NCI-H2227 (cell line): ENCODE results near the gene TMPRSS6.

Experiments used
- DNase-seq: peaks from one replicate; lab custom pipeline; 2025; ENCODE audit not compliant: unreplicated experiment; lab: John Stamatoyannopoulos, UW

The TMPRSS6 gene

GRCh38 chr22:37117092-37117491 is 7.6 kb upstream of the TMPRSS6 start:
- DNase-seq: no peak

DNA sequence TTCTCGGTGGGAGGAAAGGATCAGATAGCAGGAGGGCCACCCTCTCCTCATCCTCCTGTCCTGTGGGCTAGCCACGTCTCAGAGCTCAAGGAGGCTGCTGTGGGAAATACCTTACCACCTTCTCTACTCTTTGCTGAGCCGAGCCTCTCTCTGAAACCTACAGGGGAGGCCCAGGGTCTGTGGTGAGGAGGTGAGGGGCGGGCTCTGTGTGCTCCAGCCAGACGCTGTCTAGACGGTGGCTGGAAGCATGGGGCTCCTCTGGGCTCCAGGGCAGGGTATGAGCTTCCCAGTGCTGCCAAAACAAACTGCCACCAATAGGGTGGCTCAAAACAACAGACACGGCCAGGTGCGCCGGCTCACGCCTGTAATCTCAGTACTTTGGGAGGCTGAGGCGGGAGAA is 5.5 kb upstream of the TMPRSS6 start:
- no peak for DNase-seq

- no peak for DNase-seq
These were observed 4.2 kb upstream of the TMPRSS6 start for GRCh38 chr22:37113757-37114156.

DNA sequence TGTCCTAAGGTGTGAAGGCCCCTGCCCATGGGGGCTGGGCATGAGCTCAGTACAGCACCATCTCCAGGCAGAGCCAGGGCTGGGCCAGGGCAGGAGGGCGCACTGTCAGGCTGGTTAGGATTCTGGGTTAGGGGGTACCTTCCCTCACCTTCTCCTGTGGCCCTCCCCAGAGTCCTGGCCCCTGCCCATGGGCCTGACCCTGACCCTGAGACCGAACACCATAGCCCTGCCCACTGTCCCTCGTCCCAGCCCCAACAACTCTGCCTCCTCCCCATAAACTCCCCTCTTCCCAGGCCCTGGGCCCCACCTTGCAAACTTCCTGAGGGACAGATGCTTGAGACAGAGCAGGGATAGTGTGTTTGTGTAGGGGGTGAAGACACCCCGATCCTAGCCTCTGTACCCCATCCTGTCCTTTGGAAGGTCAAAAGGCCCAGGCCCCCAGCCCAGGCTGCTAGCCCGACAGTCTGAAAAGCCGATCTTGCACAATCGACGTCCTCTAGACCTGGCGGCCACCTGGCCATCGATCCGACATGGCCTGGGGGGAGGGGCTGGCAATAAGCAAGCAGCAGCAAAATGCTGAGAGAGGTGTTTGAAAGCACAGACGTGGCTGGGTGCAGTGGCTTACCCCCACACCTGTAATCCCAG is 2.7 kb upstream of the TMPRSS6 start:
- DNase-seq: no peak

GRCh38 chr22:37111156-37111717 is 1.7 kb upstream of the TMPRSS6 start:
- DNase-seq: no peak

DNA sequence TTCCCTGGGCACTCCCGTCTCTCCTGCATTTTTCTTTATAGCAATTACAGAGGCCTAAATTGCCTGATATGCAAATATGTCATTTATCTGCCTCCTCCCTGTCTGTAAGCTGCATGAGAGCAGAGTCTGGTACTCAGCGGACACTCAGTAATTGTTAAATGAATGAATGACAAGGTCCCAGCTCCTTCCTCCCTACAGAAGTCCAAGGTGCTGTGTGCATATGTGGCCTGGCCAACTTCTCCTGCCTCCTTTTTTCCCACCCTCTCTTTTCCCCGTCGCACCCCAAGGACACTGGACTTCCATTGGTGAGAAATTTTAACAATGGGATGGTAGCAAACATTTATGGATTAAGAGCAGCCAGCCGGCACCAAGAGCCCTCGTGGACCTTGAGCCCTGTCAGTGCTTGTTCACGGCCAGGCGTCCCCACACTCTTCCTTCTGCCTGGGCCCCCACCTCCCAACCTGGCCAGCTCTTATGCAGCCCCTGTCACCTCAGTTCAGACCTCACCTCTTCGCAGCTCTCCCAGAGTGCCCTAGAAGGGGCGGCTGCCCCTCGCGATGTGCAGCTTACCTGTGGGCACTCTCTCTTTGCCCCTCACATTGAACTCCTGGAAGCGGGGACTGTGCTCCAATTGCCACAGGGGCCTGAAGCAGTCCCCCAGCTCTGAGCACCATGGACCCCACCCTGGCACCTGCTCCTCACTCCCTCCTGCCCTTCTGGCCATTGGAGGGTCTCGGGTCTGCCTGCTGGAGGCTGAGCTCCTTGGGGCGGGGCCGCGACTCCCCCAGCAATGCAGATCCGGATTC is 1.5 kb downstream of the TMPRSS6 start:
- DNase-seq: no peak

DNA sequence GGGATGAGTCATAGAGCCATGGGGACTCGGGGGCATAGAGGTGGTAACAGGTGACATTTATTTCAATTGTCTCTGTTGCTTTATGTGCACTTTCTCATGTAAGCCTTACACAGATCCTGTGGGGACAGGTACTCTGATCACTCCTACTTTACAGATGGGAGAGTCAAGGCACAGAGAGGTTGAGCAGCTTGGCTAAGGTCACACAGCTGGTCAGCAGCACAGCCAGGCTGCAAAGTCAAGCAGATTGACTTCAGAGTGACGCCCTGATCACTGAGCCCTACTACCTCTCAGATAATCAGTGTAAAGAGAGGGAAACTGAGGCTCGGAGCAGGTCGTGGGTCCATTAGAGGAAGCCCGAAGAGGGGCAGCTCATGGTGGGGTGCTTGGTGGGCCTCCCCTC is 3.5 kb downstream of the TMPRSS6 start:
- DNase-seq: no peak

- DNase-seq: no peak
These were observed 4.4 kb downstream of the TMPRSS6 start for GRCh38 chr22:37105154-37105553.

DNA sequence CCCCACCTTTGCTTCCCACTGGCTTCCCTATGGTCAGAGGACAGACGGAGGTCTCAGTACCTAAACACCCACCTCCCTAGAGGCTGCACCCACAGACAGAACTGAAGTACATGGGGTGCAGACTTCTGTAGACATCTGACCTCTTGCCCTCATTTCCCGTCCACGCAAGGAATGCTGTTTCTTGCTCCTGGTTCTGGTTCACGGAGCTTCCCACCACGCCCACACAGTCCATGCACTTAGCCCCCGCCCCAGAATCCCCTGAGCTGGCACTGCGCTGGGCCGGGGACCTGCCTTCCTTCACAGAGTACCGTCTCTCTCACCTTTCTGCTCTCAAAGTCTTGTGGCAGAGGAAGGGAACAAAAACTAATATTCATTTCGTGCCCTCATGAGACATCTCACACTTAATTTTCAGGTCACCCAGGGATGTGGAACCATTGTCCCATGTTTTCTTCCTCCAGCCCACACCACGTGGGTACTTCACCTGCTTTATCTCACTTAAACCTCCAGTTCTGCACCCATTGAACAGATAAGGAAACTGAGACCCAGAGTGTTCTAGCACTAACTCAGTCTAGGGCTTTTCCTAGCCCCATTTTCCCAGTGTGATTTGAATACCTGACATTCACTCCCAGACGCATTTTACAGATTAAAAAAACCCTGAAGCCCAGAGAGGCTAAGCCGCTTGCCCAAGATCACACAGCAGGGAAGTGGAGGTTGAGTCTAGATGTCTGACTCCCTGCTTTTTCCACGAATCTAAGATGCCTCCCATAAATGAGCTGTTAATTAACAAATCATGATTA is 5.7 kb downstream of the TMPRSS6 start:
- DNase-seq: no peak

- no peak for DNase-seq
These were observed 6.4 kb downstream of the TMPRSS6 start for GRCh38 chr22:37103151-37103550.

GRCh38 chr22:37101311-37102066 is 8.0 kb downstream of the TMPRSS6 start:
- DNase-seq: no peak

DNA sequence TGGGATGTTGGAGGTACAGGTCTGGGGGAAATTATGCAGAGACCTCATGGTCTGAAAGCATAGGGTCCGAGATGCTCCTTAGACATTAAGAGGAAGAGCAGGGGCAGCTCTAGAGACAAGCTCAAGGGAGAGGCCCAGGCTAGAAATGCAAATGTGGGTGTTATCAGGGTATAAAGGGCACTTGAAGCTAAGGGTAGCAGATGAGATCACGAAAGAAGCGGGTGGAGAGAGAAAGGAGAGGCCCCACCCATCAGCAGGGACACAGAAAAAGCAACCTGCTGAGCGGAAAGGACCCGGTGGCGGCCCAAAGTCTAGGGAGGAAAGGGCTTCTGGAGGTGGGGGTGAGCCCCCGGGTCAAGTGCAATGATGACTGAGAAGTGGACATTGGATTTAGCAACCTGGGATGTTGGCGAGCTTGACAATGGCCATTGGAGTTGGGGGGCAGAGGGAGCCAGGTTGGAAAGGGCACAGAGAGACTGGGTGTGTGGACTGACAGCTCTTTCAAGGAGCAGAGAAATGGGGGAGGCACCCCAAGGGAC is 8.9 kb downstream of the TMPRSS6 start:
- no peak for DNase-seq

GRCh38 chr22:37098976-37099591 is 10.4 kb downstream of the TMPRSS6 start:
- no peak for DNase-seq

DNA sequence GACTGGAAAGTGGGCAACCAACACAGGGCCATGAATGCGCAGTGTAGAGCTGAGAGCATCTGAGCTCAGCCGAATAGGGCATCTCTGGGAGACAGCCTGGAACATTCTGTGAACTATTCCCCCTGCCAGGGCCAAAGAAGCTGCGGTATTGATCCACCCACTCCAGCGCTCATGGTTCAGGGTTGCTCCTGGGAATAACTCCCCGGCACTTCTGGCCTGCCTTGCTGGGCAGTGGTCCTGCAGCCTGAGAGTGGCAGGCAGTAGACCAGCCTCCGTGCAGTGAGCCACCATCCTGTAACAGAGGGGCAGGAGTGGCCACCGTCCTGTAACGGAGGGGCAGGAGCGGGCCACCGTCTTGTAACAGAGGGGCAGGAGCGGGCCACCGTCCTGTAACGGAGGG is 12.2 kb downstream of the TMPRSS6 start:
- no peak for DNase-seq

DNA sequence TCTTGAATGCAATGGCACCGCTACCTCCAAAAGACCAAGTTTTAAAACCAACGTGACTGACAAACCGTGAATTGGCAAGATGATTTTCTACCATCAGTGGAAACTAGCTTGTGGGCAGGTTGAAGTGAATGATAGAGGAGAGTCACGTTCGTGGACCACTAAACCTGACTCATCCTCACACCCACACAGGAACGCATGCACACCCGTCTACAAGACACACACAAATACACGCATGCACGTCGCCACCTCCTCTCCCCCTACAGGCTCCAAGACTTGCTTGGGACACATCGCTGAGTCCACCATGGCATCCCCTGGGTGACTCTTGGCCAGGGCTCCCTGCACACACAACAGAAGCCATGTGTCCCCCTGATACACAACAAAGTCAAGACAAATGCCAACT is 14.4 kb downstream of the TMPRSS6 start:
- DNase-seq: no peak

DNA sequence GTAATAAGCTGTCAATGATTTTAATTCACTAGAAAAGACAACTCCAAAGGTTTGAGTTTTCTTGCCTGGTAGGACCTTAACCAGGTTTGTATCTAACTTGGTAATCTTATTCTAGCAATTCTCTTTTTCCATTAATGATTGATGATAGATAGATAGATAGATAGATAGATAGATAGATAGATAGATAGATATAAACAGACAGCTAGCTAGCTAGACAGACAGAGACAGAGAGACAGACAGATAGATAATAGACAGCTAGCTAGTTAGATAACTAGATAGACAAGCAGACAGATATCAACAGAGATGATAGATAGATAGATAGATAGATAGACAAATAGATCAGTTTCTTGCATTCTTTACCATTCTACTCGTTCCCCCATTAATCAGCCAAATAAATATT is 15.3 kb downstream of the TMPRSS6 start:
- DNase-seq: no peak

DNA sequence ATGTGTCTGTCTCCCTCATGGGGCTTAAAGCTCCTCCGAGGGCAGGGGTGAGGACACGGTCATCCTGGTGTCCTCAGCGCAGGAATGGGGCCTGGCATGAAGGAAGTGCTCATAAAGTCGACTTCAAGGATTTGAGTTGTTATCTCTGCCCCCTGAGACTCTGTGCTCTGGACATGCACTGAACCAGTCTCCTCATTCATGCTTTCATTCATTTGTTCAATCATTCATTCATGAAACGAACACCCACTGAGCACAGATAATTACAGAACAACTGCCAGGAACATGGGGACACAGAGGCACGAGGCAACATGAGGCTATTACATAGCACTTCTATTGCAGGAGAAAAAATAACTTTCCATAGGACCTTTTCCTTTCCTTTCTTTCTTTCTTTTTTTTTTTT is 16.5 kb downstream of the TMPRSS6 start:
- DNase-seq: no peak

DNA sequence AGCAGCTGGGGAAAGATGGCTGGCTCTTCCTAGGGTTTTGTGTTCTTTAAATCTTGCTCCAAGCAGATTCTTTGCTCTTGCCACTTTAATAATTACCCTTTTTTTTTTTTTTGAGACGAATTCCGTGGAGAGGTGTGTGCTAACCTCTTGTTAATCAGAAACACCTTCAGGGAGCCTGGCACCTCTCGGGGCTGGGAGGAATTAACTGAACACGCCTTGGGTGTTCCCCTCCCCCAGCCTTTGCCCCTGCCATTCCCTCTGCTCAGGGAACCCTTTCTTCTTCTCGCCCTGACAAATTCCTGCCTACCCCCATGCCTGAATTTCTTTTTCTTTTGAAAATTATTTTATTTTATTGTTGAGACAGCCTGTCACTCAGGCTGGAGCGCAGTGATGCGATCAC is 17.5 kb downstream of the TMPRSS6 start:
- DNase-seq: no peak

GRCh38 chr22:37090920-37091695 is 18.4 kb downstream of the TMPRSS6 start:
- no peak for DNase-seq
